Fibroblast of villous mesenchyme (primary cell): ENCODE measurements around the gene LYRM4. TPM values are rescaled to one million over a fixed set of nuclear protein-coding genes. Genes with fewer than 3 reads are reported as not detected.

Source experiments
- DNase-seq: peaks from one replicate; pipeline ENCODE4 v3.0.0-alpha.2; 2010; ENCODE audit warnings: low read depth
- H3K4me3 ChIP-seq: 2 replicates; pipeline ENCODE4 v1.5.1; 2011; ENCODE audit warnings: low read depth, mild to moderate bottlenecking, low read length
- CTCF ChIP-seq: IDR thresholded peaks from 2 replicates; pipeline ENCODE4 v1.5.1; 2012; ENCODE audit warnings: low read depth, mild to moderate bottlenecking, low read length; ENCODE audit not compliant: insufficient read depth
- total RNA-seq: library from RNA; depleted of rRNA; stranded (reverse); fragments of >200 nt; gene quantifications from 2 replicates; pipeline ENCODE4 v1.2.3, GENCODE V29; 2012

Gene LYRM4
- total RNA-seq, 1 donor = 13.4 TPM

DNA sequence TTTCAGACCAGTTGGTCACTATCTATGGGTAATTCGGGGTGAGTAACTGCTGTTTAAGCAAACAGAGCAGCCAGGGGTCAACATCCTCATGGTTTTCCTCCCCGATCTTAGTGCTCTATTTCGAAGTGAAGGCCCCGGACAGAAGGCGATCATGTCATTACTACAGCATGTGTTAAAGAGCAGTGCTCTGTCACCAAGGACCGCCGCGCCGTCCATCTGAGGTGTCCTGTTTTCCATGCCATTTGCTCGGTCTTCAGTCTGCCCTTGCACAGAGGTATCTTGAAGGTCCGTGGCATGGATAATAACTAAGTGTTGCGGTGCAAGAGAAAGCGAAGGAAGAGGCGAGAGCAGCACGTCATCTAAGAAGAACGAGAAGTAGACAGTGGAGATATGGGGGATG is 150.5 kb downstream of the LYRM4 start:
- no peak for DNase-seq
- TF ChIP-seq CTCF = no peak
- no peak overlapping the region for H3K4me3 ChIP-seq

GRCh38 chr6:5109436-5109835 is 151.3 kb downstream of the LYRM4 start:
- no peak for DNase-seq
- no peak for TF ChIP-seq CTCF
- H3K4me3 ChIP-seq = no peak overlapping the region

DNA sequence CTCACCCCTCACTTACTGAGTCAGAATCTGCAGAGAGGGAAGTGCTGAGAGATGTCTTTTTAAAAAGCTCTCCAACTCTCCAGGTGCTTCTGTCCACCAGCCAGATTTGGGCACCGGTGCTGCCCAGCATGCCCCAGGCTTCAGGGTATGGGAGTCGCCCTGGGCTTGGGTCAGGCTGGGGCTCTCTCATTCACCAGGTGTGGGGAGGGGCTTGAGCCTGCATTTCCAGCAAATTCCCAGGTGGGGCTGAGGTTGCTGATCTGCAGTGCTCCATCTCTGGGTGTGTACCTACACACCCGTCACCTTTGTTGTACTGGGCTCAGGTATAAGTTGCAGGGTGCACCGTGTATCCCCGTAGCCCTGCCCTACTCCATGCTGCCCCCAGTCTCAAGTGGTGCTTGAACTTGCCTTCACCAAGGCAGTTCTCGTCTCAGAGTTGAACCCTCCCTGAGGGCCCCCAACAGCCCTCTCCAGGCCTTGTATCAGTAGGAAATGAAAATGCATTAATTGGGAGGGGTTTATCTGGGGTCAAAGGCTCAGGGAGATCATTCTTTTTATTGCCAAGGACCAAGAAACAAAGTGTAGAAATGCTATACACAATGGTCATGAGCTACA is 152.1 kb downstream of the LYRM4 start:
- no peak for TF ChIP-seq CTCF
- H3K4me3 ChIP-seq = no peak overlapping the region
- DNase-seq = no peak

GRCh38 chr6:5108068-5108467 is 152.7 kb downstream of the LYRM4 start:
- no peak for DNase-seq
- TF ChIP-seq CTCF = no peak
- H3K4me3 ChIP-seq = no peak overlapping the region

- no peak overlapping the region for H3K4me3 ChIP-seq
- DNase-seq = no peak
- TF ChIP-seq CTCF = no peak
Observed at GRCh38 chr6:5107341-5107740, 153.4 kb downstream of the LYRM4 start.

- DNase-seq = no peak
- no peak for TF ChIP-seq CTCF
- H3K4me3 ChIP-seq = no peak overlapping the region
Observed at GRCh38 chr6:5105146-5105545, 155.6 kb downstream of the LYRM4 start.

- H3K4me3 ChIP-seq = no peak overlapping the region
- no peak for TF ChIP-seq CTCF
- no peak for DNase-seq
Observed at GRCh38 chr6:5104667-5105066, 156.1 kb downstream of the LYRM4 start.
